Kidney (tissue), 14 donors: ENCODE results near the gene SCAF4. TPM values are rescaled to one million over a fixed set of nuclear protein-coding genes. Genes with fewer than 3 reads are reported as not detected.

Source experiments
- DNase-seq, 5 donors: peaks; one replicate each; pipeline ENCODE4 v3.0.0-alpha.2; 2013 to 2020
- FAIRE-seq: peaks from 2 replicates; lab custom pipeline; 2012; peaks lifted over from hg19 to GRCh38; lab: Jason Lieb, UNC
- H3K27ac ChIP-seq, 2 donors: one replicate each; pipeline ENCODE4 v1.7.0; 2013; ENCODE audit warnings: low read depth in 2 of 2, low read length in 2 of 2, inconsistent platforms in 1 of 2
- H3K27me3 ChIP-seq: one replicate; pipeline ENCODE4 v1.7.1; 2013; ENCODE audit warnings: low read length, inconsistent platforms; ENCODE audit not compliant: control insufficient read depth, insufficient read depth
- H3K36me3 ChIP-seq, 3 donors: one replicate each; pipeline versions ENCODE4 v1.7.0 to v1.7.1; 2013; ENCODE audit warnings: low read length in 3 of 3, control low read depth in 1 of 3, inconsistent platforms in 1 of 3; ENCODE audit not compliant: insufficient read depth in 3 of 3, control insufficient read depth in 2 of 3
- H3K4me1 ChIP-seq, 3 donors: one replicate each; pipeline versions ENCODE4 v1.7.0 to v1.7.1; 2013; ENCODE audit warnings: low read length in 3 of 3, inconsistent platforms in 1 of 3, low read depth in 1 of 3; ENCODE audit not compliant: control insufficient read depth in 2 of 3, insufficient read depth in 2 of 3
- H3K4me3 ChIP-seq, 3 donors: one replicate each; pipeline versions ENCODE4 v1.7.0 to v1.8.1; 2013; ENCODE audit warnings: low read length in 3 of 3, control low read depth in 1 of 3, inconsistent platforms in 1 of 3
- H3K9ac ChIP-seq, 3 donors: one replicate each; pipeline versions ENCODE4 v1.7.0 to v1.7.1; 2013; ENCODE audit warnings: low read length in 3 of 3, control low read depth in 1 of 3, inconsistent platforms in 1 of 3
- H3K9me3 ChIP-seq, 3 donors: one replicate each; pipeline versions ENCODE4 v1.7.0 to v1.7.1; 2013; ENCODE audit warnings: low read length in 3 of 3, control low read depth in 1 of 3, inconsistent platforms in 1 of 3; ENCODE audit not compliant: control insufficient read depth in 2 of 3, insufficient read depth in 1 of 3
- CTCF ChIP-seq: IDR thresholded peaks from 3 replicates; pipeline ENCODE4 v1.5.1; 2012; ENCODE audit warnings: mild to moderate bottlenecking, moderate library complexity, borderline replicate concordance; ENCODE audit not compliant: insufficient read depth; ENCODE audit errors: extremely low read depth
- intact Hi-C: fragments of 100-400 bp; cut with DNase I; formaldehyde crosslinking; loops from one replicate; pipeline ENCODE4 v1.11.1; 2022
- polyA plus RNA-seq: library from polyadenylated mRNA; stranded (reverse); fragments of 350-450 nt; fragmentation: Illumina TruSeq; extraction: RNeasy Lipid Tissue Mini Kit (QIAGEN cat#74804); gene quantifications from one replicate; pipeline ENCODE4 v1.2.3, GENCODE V29; 2014; ENCODE audit warnings: low read depth, low replicate concordance; ENCODE audit not compliant: insufficient read depth
- total RNA-seq: library from RNA; stranded (reverse); fragmentation: NEBNext Ultra II Directional; extraction: Animal tissue kit (Norgen Biotek cat#: 25700); gene quantifications from one replicate; pipeline ENCODE4 v1.2.1, GENCODE V29; 2021
- donor health status: control.
- donor health status: control.
- donor health status: control.
- donor health status: control.
- donor health status: control.
- donor health status: DM: yes; HTN: yes; CAD: no.
- donor health status: Normal renal cell carcinoma (clear cell type).

The SCAF4 gene
- total and polyA plus RNA-seq, 2 donors from 2014 or later: 7.4 to 30.6 TPM

GRCh38 chr21:31713973-31714740 is 17.8 kb downstream of the SCAF4 start:
- Histone ChIP-seq H3K27me3 (no peaks in the 10 kb centered on the region), H3K36me3 (no peaks in the 10 kb centered on the region), H3K9me3 (no peaks in the 10 kb centered on the region), H3K27ac (no peak overlapping the region), H3K4me3 (no peak overlapping the region), H3K9ac (no peak overlapping the region), H3K4me1 (no peaks in the 10 kb centered on the region)
- no peak for TF ChIP-seq CTCF
- DNase-seq: no peak
- FAIRE-seq: no peak
- intact Hi-C loops: no loop called here

GRCh38 chr21:31713115-31713514 is 18.8 kb downstream of the SCAF4 start:
- no peak for FAIRE-seq
- intact Hi-C loops: no loop called here
- no peak for TF ChIP-seq CTCF
- no peak for DNase-seq
- no peak overlapping the region for H3K27ac ChIP-seq
- H3K4me3 ChIP-seq: no peak overlapping the region
- no peaks in the 10 kb centered on the region for H3K36me3 ChIP-seq
- H3K9me3 ChIP-seq: no peaks in the 10 kb centered on the region
- H3K27me3 ChIP-seq: no peaks in the 10 kb centered on the region
- no peak overlapping the region for H3K9ac ChIP-seq
- no peaks in the 10 kb centered on the region for H3K4me1 ChIP-seq

GRCh38 chr21:31711745-31712285 is 20.1 kb downstream of the SCAF4 start:
- H3K27ac ChIP-seq: no peak overlapping the region
- no peak for DNase-seq
- no peaks in the 10 kb centered on the region for H3K9me3 ChIP-seq
- no peak for FAIRE-seq
- no peak overlapping the region for H3K4me3 ChIP-seq
- TF ChIP-seq CTCF: no peak
- intact Hi-C loops: no loop called here
- no peaks in the 10 kb centered on the region for H3K36me3 ChIP-seq
- H3K9ac ChIP-seq: no peak overlapping the region
- H3K4me1 ChIP-seq: no peaks in the 10 kb centered on the region
- H3K27me3 ChIP-seq: no peaks in the 10 kb centered on the region
